HepG2 (cell line): ENCODE data around the gene IFNA8. TPM values are rescaled to one million over a fixed set of nuclear protein-coding genes. Genes with fewer than 3 reads are reported as not detected.
A peak's percentile ranks its signal among the peaks of the same experiment; 100 is the strongest.
"Not testable (repeated sequence)": the region's sequence is repeated elsewhere in the genome, so short reads cannot be mapped to it uniquely, and the experiment has no call there.

Experiments
- ATAC-seq: fragments of 200-7000 bp; cut with Tn5 transposase; 3 replicates; pipeline ENCODE4 v1.9.1; 2020; ENCODE audit warnings: mild to moderate bottlenecking, moderate library complexity
- BruUV-seq: library from RNA; stranded (reverse); fragments of 400-500 nt; replicated peaks from 2 replicates; lab custom pipeline; 2021; lab: Mats Ljungman, UMichigan
- CTCF ChIA-PET: fragments of 300-600 bp; formaldehyde crosslinking; extraction: SDS; loops from one replicate; lab custom pipeline; 2021; ENCODE audit warnings: low total read pairs, inconsistent platforms, low intra/inter-chr PET ratio; lab: Yijun Ruan, JAX
- POLR2A ChIA-PET: fragments of 350-600 bp; sonication (Branson Sonifier 250); formaldehyde crosslinking; loops from one replicate; lab custom pipeline; 2020; ENCODE audit warnings: antibody characterized with exemption, inconsistent platforms; lab: Yijun Ruan, JAX
- DNase-seq: peaks from one replicate; pipeline ENCODE4 v3.0.0-alpha.2; 2015; ENCODE audit warnings: low spot score
- FAIRE-seq: peaks from 3 replicates; lab custom pipeline; 2011; peaks lifted over from hg19 to GRCh38; lab: Jason Lieb, UNC
- H2AFZ ChIP-seq: one replicate; pipeline ENCODE4 v1.6.1; 2011; ENCODE audit warnings: low read length, inconsistent platforms
- H3K27ac ChIP-seq: fragments of 300-600 bp; 3 replicates; pipeline ENCODE4 v1.8.0; 2011; ENCODE audit warnings: mixed run types, mild to moderate bottlenecking, mixed read lengths, low read length, inconsistent platforms; ENCODE audit not compliant: insufficient read depth; ENCODE audit errors: extremely low read length
- H3K27me3 ChIP-seq, 2 experiments: fragments of 200-600 bp in 1 of 2; 2 replicates in 1 of 2; 3 replicates in 1 of 2; pipeline versions ENCODE4 v1.6.0 to v1.8.0; 2011; ENCODE audit warnings: low read length in 2 of 2, mild to moderate bottlenecking in 2 of 2, moderate library complexity in 2 of 2, inconsistent platforms in 1 of 2; ENCODE audit not compliant: insufficient read depth in 2 of 2, control insufficient read depth in 1 of 2
- H3K36me3 ChIP-seq, 2 experiments: fragments of 200-600 bp in 1 of 2; replicated peaks in 1 of 2; 2 replicates in 1 of 2; 3 replicates in 1 of 2; pipeline versions ENCODE4 v1.5.1 to v1.8.0; 2011; ENCODE audit warnings: low read length in 2 of 2, inconsistent platforms in 1 of 2; ENCODE audit not compliant: insufficient read depth in 2 of 2, control insufficient read depth in 1 of 2
- H3K4me1 ChIP-seq: 2 replicates; pipeline ENCODE4 v1.5.1; 2012; ENCODE audit warnings: low read length, inconsistent platforms; ENCODE audit not compliant: insufficient read depth
- H3K4me2 ChIP-seq: 2 replicates; pipeline ENCODE4 v1.6.0; 2011; ENCODE audit warnings: low read depth, low read length, inconsistent platforms
- H3K4me3 ChIP-seq, 3 experiments: fragments of 200-600 bp in 1 of 3; sonication (generic), shearing (Covaris generic) in 1 of 3; replicated peaks in 1 of 3; 2 replicates each; pipeline ENCODE4 v1.5.1; 2011 to 2016; ENCODE audit warnings: low read length in 3 of 3, inconsistent platforms in 2 of 3, low read depth in 2 of 3, mild to moderate bottlenecking in 2 of 3, control low read depth in 1 of 3, mixed read lengths in 1 of 3; ENCODE audit not compliant: insufficient read depth in 1 of 3
- H3K79me2 ChIP-seq: one replicate; pipeline ENCODE4 v1.6.1; 2011; ENCODE audit warnings: low read length, inconsistent platforms; ENCODE audit not compliant: insufficient read depth
- H3K9ac ChIP-seq: 2 replicates; pipeline ENCODE4 v1.6.0; 2011; ENCODE audit warnings: mild to moderate bottlenecking, low read depth, low read length, inconsistent platforms; ENCODE audit not compliant: insufficient read depth
- H3K9me3 ChIP-seq: 2 replicates; pipeline ENCODE4 v1.5.1; 2012; ENCODE audit warnings: mild to moderate bottlenecking, low read length
- H4K20me1 ChIP-seq: 2 replicates; pipeline ENCODE4 v1.6.0; 2011; ENCODE audit warnings: inconsistent platforms, mild to moderate bottlenecking, low read length, moderate library complexity; ENCODE audit not compliant: insufficient read depth
- ARID3A ChIP-seq: IDR thresholded peaks from 2 replicates; pipeline ENCODE4 v1.6.1; 2012; ENCODE audit warnings: low read depth, low read length, improper control_type of control experiment
- BHLHE40 ChIP-seq: IDR thresholded peaks from 2 replicates; pipeline ENCODE4 v1.6.1; 2011; ENCODE audit warnings: low read length, improper control_type of control experiment
- GPN1 ChIP-seq: sonication (generic); formaldehyde crosslinking; IDR thresholded peaks from 2 replicates; pipeline ENCODE4 v1.5.1; 2020; ENCODE audit warnings: missing genetic modification reagents, borderline replicate concordance
- ZZZ3 ChIP-seq: sonication (generic); formaldehyde crosslinking; IDR thresholded peaks from 2 replicates; pipeline ENCODE4 v1.4.0; 2020; ENCODE audit warnings: missing genetic modification reagents, mild to moderate bottlenecking, borderline replicate concordance
- WGBS: methylation state at CpG from one replicate; pipeline ENCODE4 v1.1.6; 2017; ENCODE audit warnings: low lambda C conversion rate; 5-methylcytosine and 5-hydroxymethylcytosine counted together
- in situ Hi-C: cut with HindIII; loops from 2 replicates; pipeline ENCODE4 v1.10.0; 2017; ENCODE audit warnings: low pct_unique_long_range_greater_than_20kb; ENCODE audit not compliant: extremely low pct_ligation_motif_present
- intact Hi-C: fragments of 100-400 bp; cut with micrococcal nuclease; formaldehyde crosslinking; loops from one replicate; pipeline ENCODE4 v1.10.0; 2022; ENCODE audit not compliant: unreplicated experiment
- polyA plus RNA-seq, 8 experiments: library from polyadenylated mRNA; depleted of rRNA in 3 of 8; stranded (reverse) in 7 of 8; unstranded in 1 of 8; fragments of >200 nt; fragmentation: Illumina TruSeq in 4 of 8; extraction: Trizol in 4 of 8; gene quantifications; 2 replicates each; pipeline versions ENCODE4 v1.2.1 to v1.2.3, GENCODE V29; 2011 to 2016; ENCODE audit warnings: low read depth in 4 of 8, missing spikeins in 1 of 8, mixed read lengths in 1 of 8; ENCODE audit not compliant: insufficient read depth in 1 of 8
- total RNA-seq, 5 experiments: library from RNA; depleted of rRNA; stranded (reverse); fragments of >200 nt; fragmentation: Illumina TruSeq; extraction: Trizol; gene quantifications; 2 replicates each; pipeline ENCODE4 v1.2.3, GENCODE V29; 2016; ENCODE audit warnings: low read depth in 1 of 5

Gene IFNA8
- total and polyA plus RNA-seq, 2 of the 13 experiments (the other 11 are each of a cell fraction or from before 2014, with no cell fraction given): not detected

- H3K9ac ChIP-seq, H3K79me2 ChIP-seq, POLR2A ChIA-PET, H3K9me3 ChIP-seq, H3K27me3 ChIP-seq, H3K36me3 ChIP-seq, CTCF ChIA-PET, BruUV-seq, ATAC-seq, FAIRE-seq, H3K27ac ChIP-seq, intact Hi-C loops, DNase-seq, H2AFZ ChIP-seq, H4K20me1 ChIP-seq, H3K4me3 ChIP-seq, H3K4me2 ChIP-seq, H3K4me1 ChIP-seq, in situ Hi-C loops: not testable (repeated sequence)
- whole genome bisulfite sequencing: 0% methylated on average over 4 of the region's 4 CpGs
Measured at GRCh38 chr9:21371467-21371866, 37.5 kb upstream of the IFNA8 start.

- no peaks in the 10 kb centered on the region for H3K9me3 ChIP-seq
- POLR2A ChIA-PET: interaction anchor here (1.2 kb wide), 1 partner anchor 46 kb away, joined by 3 read pairs; the partner anchor contains the start of gene KLHL9
- no TSS peak for BruUV-seq
- ATAC-seq (peak; percentile 66; the same call in 2 of the 3 replicates), FAIRE-seq (no peak), DNase-seq (peak; percentile 36)
- H3K36me3 ChIP-seq: no peaks in the 10 kb centered on the region
- H3K79me2 ChIP-seq: no peaks in the 10 kb centered on the region
- TF ChIP-seq ZZZ3: no peak
- TF ChIP-seq ARID3A: peak; percentile 24; the same call in 1 of the 2 replicates
- no peak for TF ChIP-seq GPN1 (CRISPR knock-in tag)
- TF ChIP-seq BHLHE40: peak; percentile 61
- WGBS: 7% methylated on average over 5 of the region's 5 CpGs
- no peak overlapping the region for H2AFZ ChIP-seq
- no peak overlapping the region for H3K4me3 ChIP-seq
- H4K20me1 ChIP-seq: no peaks in the 10 kb centered on the region
- intact Hi-C loops: no loop called here
- H3K4me1 ChIP-seq: no peaks in the 10 kb centered on the region; the same call in none of the 2 replicates
- CTCF ChIA-PET: no interaction called here
- in situ Hi-C loops: no loop called here
- H3K27ac ChIP-seq: no peak overlapping the region
- H3K9ac ChIP-seq: no peak overlapping the region
- no peak overlapping the region for H3K4me2 ChIP-seq
- no peaks in the 10 kb centered on the region for H3K27me3 ChIP-seq
Measured at GRCh38 chr9:21381448-21382339, 27.2 kb upstream of the IFNA8 start.
